Measurements from ENCODE around the gene NAT10.

Gene NAT10

GRCh38 chr11:34128824-34129223, 23.4 kb downstream of the NAT10 start:
- TF ChIP-seq, protein P1, sequence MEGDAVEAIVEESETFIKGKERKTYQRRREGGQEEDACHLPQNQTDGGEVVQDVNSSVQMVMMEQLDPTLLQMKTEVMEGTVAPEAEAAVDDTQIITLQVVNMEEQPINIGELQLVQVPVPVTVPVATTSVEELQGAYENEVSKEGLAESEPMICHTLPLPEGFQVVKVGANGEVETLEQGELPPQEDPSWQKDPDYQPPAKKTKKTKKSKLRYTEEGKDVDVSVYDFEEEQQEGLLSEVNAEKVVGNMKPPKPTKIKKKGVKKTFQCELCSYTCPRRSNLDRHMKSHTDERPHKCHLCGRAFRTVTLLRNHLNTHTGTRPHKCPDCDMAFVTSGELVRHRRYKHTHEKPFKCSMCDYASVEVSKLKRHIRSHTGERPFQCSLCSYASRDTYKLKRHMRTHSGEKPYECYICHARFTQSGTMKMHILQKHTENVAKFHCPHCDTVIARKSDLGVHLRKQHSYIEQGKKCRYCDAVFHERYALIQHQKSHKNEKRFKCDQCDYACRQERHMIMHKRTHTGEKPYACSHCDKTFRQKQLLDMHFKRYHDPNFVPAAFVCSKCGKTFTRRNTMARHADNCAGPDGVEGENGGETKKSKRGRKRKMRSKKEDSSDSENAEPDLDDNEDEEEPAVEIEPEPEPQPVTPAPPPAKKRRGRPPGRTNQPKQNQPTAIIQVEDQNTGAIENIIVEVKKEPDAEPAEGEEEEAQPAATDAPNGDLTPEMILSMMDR (IDR thresholded peaks at IDR 0.05): no peak
- Histone ChIP-seq H3K27ac (no peak overlapping the region), H3K4me3 (no peak overlapping the region)
- DNase-seq (ENCODE audit: low spot score): no peak

DNA sequence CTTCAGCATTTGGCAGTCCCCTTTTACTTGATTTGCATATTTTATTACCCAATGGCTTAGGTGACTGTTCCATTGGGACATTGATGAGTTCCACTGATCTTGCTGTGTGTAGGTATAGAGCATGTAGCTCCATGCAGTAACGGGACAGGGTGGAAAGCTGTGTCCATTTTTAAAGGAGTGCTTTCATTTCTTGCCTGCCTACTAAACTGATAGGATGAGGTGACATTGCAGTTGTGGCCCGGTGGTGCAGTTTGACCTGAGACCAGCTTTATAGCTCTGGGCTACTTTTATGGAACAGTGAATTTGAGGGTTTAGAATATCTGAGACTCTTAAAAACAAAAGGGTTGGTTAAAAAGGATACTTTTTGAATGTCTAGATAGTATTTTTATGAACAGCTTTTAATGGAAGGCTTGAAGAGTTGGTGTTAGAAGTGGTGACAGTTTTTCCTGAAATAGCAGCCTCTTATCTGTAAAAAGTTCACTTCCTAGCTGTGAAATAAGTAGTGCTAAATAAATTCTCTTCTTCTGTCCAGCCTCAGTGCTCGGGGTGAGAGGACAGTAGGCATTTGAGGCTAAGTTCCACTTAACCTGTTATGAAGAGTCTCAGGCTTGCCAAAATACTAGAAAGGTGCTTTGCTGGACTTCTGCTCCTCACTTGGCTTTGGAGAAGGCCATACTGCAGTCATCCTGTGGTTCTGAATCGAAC, 27.0 kb downstream of the NAT10 start:
- H3K27ac ChIP-seq: no peak overlapping the region
- TF ChIP-seq, protein P1 (IDR thresholded peaks at IDR 0.05): no peak
- no peak overlapping the region for H3K4me3 ChIP-seq
- DNase-seq (ENCODE audit: low spot score): no peak

- H3K4me3 ChIP-seq: no peak overlapping the region
- TF ChIP-seq, protein P1 (IDR thresholded peaks at IDR 0.05): no peak
- H3K27ac ChIP-seq: no peak overlapping the region
- no peak for DNase-seq (ENCODE audit: low spot score)
Observed at GRCh38 chr11:34134765-34135164, 29.3 kb downstream of the NAT10 start.

GRCh38 chr11:34135439-34135838, 30.0 kb downstream of the NAT10 start:
- no peak for DNase-seq (ENCODE audit: low spot score)
- Histone ChIP-seq H3K4me3 (no peak overlapping the region), H3K27ac (no peak overlapping the region)
- TF ChIP-seq, protein P1 (IDR thresholded peaks at IDR 0.05): no peak

DNA sequence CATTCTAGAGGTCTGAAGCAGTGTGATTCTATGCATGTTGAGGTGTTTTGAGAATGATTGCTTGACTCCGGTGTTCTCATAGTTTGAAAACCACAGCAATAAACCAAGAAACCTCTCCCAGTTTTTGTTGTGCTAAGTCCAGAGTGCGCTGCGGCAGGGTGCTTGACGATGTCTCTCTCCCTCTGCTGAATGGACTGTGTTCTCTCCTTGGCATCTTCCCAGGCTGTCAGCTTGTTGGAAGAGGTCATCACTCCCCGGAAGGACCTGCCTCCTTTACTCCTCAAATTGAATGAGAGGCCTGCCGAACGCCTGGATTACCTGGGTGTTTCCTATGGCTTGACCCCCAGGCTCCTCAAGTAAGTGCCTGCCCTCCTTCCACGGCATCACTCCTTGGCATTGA, 31.0 kb downstream of the NAT10 start:
- TF ChIP-seq, protein P1 (IDR thresholded peaks at IDR 0.05): no peak
- H3K4me3 ChIP-seq: no peak overlapping the region
- H3K27ac ChIP-seq: no peak overlapping the region
- DNase-seq (ENCODE audit: low spot score): no peak

DNA sequence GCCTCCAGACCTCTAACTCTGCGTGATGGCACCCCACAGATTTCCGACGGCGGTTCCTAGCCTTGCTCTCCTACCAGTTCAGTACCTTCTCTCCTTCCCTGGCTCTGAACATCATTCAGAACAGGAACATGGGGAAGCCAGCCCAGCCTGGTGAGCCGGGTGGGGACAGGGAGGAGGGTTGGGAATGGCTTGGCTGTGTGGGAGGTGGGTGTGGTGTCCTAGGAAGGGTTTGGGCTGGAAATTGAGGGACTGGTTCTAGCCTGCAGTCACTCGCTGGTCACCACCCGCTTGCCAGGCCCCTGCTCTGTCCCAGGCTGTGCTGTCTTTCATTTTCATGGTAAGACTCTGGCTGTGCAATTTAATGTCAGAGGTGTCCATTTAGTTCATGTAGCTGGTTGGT, 33.9 kb downstream of the NAT10 start:
- TF ChIP-seq, protein P1 (IDR thresholded peaks at IDR 0.05): no peak
- no peak for DNase-seq (ENCODE audit: low spot score)
- no peak overlapping the region for H3K27ac ChIP-seq
- H3K4me3 ChIP-seq: no peak overlapping the region

DNA sequence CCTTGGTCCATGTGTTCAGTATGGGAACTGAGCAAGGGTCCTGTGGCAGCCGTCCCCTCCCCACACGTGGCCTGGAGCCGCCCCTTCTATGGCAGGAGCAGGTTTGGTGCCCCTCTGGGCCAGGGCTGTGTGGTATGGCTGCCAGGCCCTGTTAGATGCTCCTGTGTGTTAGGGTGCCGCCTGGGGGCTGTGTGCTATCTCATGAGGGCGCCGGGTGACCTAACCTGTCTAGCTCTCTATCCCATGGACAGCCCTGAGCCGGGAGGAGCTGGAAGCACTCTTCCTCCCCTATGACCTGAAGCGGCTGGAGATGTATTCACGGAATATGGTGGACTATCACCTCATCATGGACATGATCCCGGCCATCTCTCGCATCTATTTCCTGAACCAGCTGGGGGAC, 34.7 kb downstream of the NAT10 start:
- TF ChIP-seq, protein P1 (IDR thresholded peaks at IDR 0.05): no peak
- H3K27ac ChIP-seq: no peak overlapping the region
- DNase-seq (ENCODE audit: low spot score): no peak
- no peak overlapping the region for H3K4me3 ChIP-seq

All from coronary artery (tissue), 2 donors.